Measurements from ENCODE around the gene CHRNG.

CHRNG gene

GRCh38 chr2:232574674-232575403 is 35.3 kb downstream of the CHRNG start:
- DNase-seq (ENCODE audit: low read depth in 2 of 3, low spot score in 1 of 3) = no peak

GRCh38 chr2:232575404-232575746 is 35.9 kb downstream of the CHRNG start:
- no peak for DNase-seq (ENCODE audit: low read depth in 2 of 3, low spot score in 1 of 3)

- DNase-seq (ENCODE audit: low read depth in 2 of 3, low spot score in 1 of 3) = no peak
Observed at GRCh38 chr2:232576995-232577394, 37.5 kb downstream of the CHRNG start.

GRCh38 chr2:232577841-232578240 is 38.3 kb downstream of the CHRNG start:
- no peak for DNase-seq (ENCODE audit: low read depth in 2 of 3, low spot score in 1 of 3)

- no peak for DNase-seq (ENCODE audit: low read depth in 2 of 3, low spot score in 1 of 3)
Observed at GRCh38 chr2:232578626-232579025, 39.1 kb downstream of the CHRNG start.

GRCh38 chr2:232580648-232580981 is 41.1 kb downstream of the CHRNG start:
- no peak for DNase-seq (ENCODE audit: low read depth in 2 of 3, low spot score in 1 of 3)

GRCh38 chr2:232581725-232582124 is 42.2 kb downstream of the CHRNG start:
- DNase-seq (ENCODE audit: low read depth in 2 of 3, low spot score in 1 of 3) = no peak

GRCh38 chr2:232584238-232584637 is 44.7 kb downstream of the CHRNG start:
- DNase-seq (ENCODE audit: low read depth in 2 of 3, low spot score in 1 of 3) = no peak

GRCh38 chr2:232586943-232587505 is 47.5 kb downstream of the CHRNG start:
- no peak for DNase-seq (ENCODE audit: low read depth in 2 of 3, low spot score in 1 of 3)

GRCh38 chr2:232587512-232587911 is 48.0 kb downstream of the CHRNG start:
- no peak for DNase-seq (ENCODE audit: low read depth in 2 of 3, low spot score in 1 of 3)

GRCh38 chr2:232588031-232588430 is 48.5 kb downstream of the CHRNG start:
- no peak for DNase-seq (ENCODE audit: low read depth in 2 of 3, low spot score in 1 of 3)

GRCh38 chr2:232588680-232589585 is 49.4 kb downstream of the CHRNG start:
- no peak for DNase-seq (ENCODE audit: low read depth in 2 of 3, low spot score in 1 of 3)

- no peak for DNase-seq (ENCODE audit: low read depth in 2 of 3, low spot score in 1 of 3)
Observed at GRCh38 chr2:232592772-232593395, 53.4 kb downstream of the CHRNG start.

- no peak for DNase-seq (ENCODE audit: low read depth in 2 of 3, low spot score in 1 of 3)
Observed at GRCh38 chr2:232593982-232594381, 54.5 kb downstream of the CHRNG start.

Measured in stimulated activated CD4-positive, alpha-beta T cell treated with anti-CD3 and anti-CD28 coated beads, Interleukin-12 subunit alpha, Interleukin-12 subunit beta, amount 100 ng/mL, for 48 hours (primary cell).